Retinal pigment epithelial cell (primary cell): ENCODE results near the gene ISG15.

Source experiments
- DNase-seq: peaks from one replicate; pipeline ENCODE4 v3.0.0-alpha.2; 2010; ENCODE audit warnings: low read depth
- H3K4me3 ChIP-seq: 2 replicates; pipeline ENCODE4 v1.5.1; 2011; ENCODE audit warnings: mild to moderate bottlenecking, low read length, control low read depth, moderate library complexity
- TF ChIP-seq, protein P1 (sequence below): conservative IDR thresholded peaks from 2 replicates; pipeline ENCODE4 v1.5.1; 2011; ENCODE audit warnings: low read depth, low read length, control low read depth, inconsistent platforms

The ISG15 gene

DNA sequence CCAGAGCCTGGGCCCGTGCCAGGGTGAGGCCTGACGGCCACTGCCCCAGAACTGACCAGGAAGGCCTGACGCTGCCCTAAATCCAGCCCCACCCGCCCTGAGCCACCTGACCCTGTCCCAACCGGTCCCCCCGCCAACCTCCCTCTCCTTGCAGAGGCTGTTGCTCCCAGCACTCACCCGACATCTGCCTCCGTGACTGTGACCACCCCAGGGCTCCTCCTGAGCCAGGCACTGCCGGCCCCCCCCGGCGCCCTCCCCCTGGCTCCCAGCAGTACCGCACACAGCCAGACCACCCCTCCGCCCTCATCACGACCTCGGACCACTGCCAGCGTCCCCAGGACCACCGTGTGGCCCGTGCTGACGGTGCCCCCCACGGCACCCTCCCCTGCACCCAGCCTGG lies 32.9 kb downstream of the ISG15 start:
- TF ChIP-seq, protein P1, sequence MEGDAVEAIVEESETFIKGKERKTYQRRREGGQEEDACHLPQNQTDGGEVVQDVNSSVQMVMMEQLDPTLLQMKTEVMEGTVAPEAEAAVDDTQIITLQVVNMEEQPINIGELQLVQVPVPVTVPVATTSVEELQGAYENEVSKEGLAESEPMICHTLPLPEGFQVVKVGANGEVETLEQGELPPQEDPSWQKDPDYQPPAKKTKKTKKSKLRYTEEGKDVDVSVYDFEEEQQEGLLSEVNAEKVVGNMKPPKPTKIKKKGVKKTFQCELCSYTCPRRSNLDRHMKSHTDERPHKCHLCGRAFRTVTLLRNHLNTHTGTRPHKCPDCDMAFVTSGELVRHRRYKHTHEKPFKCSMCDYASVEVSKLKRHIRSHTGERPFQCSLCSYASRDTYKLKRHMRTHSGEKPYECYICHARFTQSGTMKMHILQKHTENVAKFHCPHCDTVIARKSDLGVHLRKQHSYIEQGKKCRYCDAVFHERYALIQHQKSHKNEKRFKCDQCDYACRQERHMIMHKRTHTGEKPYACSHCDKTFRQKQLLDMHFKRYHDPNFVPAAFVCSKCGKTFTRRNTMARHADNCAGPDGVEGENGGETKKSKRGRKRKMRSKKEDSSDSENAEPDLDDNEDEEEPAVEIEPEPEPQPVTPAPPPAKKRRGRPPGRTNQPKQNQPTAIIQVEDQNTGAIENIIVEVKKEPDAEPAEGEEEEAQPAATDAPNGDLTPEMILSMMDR = no peak
- H3K4me3 ChIP-seq = no peak overlapping the region
- no peak for DNase-seq

DNA sequence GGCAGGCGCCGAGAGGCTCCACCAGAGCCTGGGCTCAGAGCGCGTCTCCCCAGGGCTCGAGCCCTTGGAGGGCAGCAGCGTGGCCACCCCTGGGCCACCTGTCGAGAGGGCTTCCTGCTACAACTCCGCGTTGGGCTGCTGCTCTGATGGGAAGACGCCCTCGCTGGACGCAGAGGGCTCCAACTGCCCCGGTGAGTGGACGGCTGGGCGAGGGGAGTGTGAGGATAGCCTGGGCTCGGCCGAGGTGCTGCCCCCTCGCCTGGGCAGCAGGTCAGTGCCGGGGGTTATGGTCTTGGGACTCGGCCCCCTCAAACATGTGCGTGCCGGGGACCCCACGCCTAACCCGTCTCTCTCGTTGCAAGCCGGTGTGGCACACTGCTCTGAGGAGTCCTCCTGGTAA lies 33.5 kb downstream of the ISG15 start:
- DNase-seq = no peak
- TF ChIP-seq, protein P1 = no peak
- H3K4me3 ChIP-seq = no peak overlapping the region

DNA sequence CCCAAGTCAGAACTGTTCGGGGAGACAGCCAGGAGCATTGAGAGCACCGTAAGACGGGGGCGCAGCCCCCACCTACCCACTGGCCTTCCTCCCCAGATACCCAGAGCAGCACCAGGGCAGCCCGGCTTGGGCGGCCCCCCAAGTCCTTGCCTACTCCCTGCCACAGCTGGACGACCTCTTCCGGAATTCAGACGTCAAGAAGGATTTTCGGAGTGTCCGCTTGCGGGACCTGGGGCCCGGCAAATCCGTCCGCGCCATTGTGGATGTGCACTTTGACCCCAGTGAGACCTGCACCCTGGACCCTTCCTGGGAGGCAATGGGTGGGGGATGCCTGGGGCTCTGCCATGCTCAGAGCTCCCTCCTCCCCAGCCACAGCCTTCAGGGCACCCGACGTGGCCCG lies 34.1 kb downstream of the ISG15 start:
- H3K4me3 ChIP-seq = no peak overlapping the region
- no peak for DNase-seq
- TF ChIP-seq, protein P1 = no peak

DNA sequence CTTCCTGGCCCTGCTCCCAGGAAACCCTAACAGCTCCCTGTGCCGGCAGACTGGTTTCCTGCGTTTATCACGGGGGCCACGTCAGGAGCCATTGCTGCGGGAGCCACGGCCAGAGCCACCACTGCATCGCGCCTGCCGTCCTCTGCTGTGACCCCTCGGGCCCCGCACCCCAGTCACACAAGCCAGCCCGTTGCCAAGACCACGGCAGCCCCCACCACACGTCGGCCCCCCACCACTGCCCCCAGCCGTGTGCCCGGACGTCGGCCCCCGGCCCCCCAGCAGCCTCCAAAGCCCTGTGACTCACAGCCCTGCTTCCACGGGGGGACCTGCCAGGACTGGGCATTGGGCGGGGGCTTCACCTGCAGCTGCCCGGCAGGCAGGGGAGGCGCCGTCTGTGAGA lies 34.7 kb downstream of the ISG15 start:
- TF ChIP-seq, protein P1 = no peak
- H3K4me3 ChIP-seq = no peak overlapping the region
- no peak for DNase-seq

DNA sequence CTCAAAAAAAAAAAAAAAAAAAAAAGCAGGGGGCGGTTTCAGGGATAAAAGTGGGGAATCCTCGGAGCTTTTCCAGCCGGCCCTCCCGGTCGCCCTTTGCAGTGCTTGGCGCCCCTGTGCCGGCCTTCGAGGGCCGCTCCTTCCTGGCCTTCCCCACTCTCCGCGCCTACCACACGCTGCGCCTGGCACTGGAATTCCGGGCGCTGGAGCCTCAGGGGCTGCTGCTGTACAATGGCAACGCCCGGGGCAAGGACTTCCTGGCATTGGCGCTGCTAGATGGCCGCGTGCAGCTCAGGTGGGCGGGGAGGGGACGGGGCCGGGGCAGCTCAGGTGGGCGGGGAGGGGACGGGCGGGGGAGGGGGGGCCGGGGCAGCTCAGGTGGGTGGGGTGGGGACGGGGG lies 35.5 kb downstream of the ISG15 start:
- no peak for DNase-seq
- H3K4me3 ChIP-seq = no peak overlapping the region
- TF ChIP-seq, protein P1 = no peak

DNA sequence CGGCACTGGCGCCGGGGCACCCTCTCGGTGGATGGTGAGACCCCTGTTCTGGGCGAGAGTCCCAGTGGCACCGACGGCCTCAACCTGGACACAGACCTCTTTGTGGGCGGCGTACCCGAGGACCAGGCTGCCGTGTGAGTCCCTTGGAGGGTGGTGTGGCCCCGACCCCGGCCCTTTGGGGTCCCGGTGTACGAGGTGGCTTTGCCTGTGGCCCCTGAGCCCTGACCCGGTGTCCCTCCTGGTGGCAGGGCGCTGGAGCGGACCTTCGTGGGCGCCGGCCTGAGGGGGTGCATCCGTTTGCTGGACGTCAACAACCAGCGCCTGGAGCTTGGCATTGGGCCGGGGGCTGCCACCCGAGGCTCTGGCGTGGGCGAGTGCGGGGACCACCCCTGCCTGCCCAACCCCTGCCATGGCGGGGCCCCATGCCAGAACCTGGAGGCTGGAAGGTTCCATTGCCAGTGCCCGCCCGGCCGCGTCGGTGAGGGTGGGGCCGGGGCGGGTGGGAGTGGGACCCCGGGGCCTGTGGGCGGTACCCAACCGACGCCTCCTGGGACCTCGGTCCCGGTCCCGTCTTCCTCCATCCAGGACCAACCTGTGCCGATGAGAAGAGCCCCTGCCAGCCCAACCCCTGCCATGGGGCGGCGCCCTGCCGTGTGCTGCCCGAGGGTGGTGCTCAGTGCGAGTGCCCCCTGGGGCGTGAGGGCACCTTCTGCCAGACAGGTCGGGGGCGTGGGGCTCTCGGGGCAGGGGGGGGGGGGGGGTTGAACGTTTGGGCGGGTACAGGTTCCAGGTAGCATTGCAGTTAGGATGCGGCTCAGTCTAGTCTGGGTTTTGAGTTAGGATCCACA lies 36.2 kb downstream of the ISG15 start:
- TF ChIP-seq, protein P1 = no peak
- no peak overlapping the region for H3K4me3 ChIP-seq
- DNase-seq = no peak

DNA sequence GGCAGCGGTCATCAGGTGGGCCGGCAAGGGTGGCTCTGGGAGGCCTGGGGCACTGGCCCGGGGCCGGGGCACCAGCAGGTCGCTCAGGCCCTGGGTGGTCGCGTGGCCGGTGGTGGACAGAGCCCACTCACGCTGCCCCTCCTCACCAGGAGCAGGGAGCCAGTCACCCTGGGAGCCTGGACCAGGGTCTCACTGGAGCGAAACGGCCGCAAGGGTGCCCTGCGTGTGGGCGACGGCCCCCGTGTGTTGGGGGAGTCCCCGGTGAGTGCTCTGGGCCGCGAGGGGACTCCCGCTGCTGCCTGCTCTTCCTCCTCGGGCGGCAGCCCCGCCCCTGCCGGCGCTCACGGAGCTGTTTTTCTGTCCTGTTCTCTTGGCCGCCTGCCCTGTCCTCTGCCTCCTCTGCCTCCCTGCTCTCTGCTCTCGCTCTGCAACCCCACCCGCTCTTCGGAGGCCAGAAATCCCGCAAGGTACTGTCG lies 37.3 kb downstream of the ISG15 start:
- DNase-seq = no peak
- no peak overlapping the region for H3K4me3 ChIP-seq

More for the DNA sequence above, 37.3 kb downstream of the ISG15 start:
- TF ChIP-seq, protein P1 = no peak
